K562 (cell line): ENCODE data around the gene APOM. TPM values are rescaled to one million over a fixed set of nuclear protein-coding genes. Genes with fewer than 3 reads are reported as not detected.

Experiments used
- BHLHE40 ChIP-seq: IDR thresholded peaks from 2 replicates; pipeline ENCODE4 v1.6.1; 2011; ENCODE audit warnings: low read length, improper control_type of control experiment
- CHD4 ChIP-seq: fragments of 200-600 bp; sonication (generic); IDR thresholded peaks from 3 replicates; pipeline ENCODE4 v1.6.1; 2012; ENCODE audit warnings: low read depth, mild to moderate bottlenecking, mixed read lengths, low read length, inconsistent platforms; ENCODE audit not compliant: insufficient read depth, insufficient replicate concordance, poor library complexity, severe bottlenecking
- EGR1 ChIP-seq: fragments of 450-650 bp; conservative IDR thresholded peaks from 2 replicates; pipeline ENCODE4 v1.6.1; 2017; ENCODE audit warnings: mild to moderate bottlenecking
- FOXK1 ChIP-seq: sonication (generic); formaldehyde crosslinking; IDR thresholded peaks from 2 replicates; pipeline ENCODE4 v1.8.0; 2022; ENCODE audit warnings: missing genetic modification reagents, mild to moderate bottlenecking, borderline replicate concordance
- FUS ChIP-seq: fragments of 200-400 bp; formaldehyde crosslinking; optimal IDR thresholded peaks from 2 replicates; pipeline ENCODE3; 2017; ENCODE audit warnings: low read depth, low read length
- KLF16 ChIP-seq: IDR thresholded peaks from 2 replicates; pipeline ENCODE4 v1.6.1; 2016; ENCODE audit warnings: antibody characterized with exemption
- MECOM ChIP-seq: fragments of 250-450 bp; sonication (Bioruptor Pico); IDR thresholded peaks from 2 replicates; pipeline ENCODE4 v1.8.0; 2022; ENCODE audit warnings: inconsistent platforms
- MTF1 ChIP-seq: fragments of 250-450 bp; sonication (Bioruptor Pico); IDR thresholded peaks from 2 replicates; pipeline ENCODE4 v1.9.0; 2021; ENCODE audit warnings: moderate library complexity, mild to moderate bottlenecking, inconsistent platforms, borderline replicate concordance
- NCOR1 ChIP-seq: fragments of 450-650 bp; IDR thresholded peaks from 2 replicates; pipeline ENCODE4 v1.6.1; 2016; ENCODE audit warnings: mild to moderate bottlenecking, moderate library complexity
- POLR3A ChIP-seq: IDR thresholded peaks from 2 replicates; pipeline ENCODE4 v1.6.1; 2011; ENCODE audit warnings: borderline replicate concordance, mild to moderate bottlenecking, moderate library complexity; ENCODE audit not compliant: insufficient read length, insufficient read depth; ENCODE audit errors: extremely low read depth
- ZNF124 ChIP-seq: sonication (generic); formaldehyde crosslinking; IDR thresholded peaks from 2 replicates; pipeline ENCODE4 v1.8.1; 2022; ENCODE audit warnings: missing genetic modification reagents
- polyA plus RNA-seq, 8 experiments: library from polyadenylated mRNA; depleted of rRNA in 4 of 8; stranded (reverse) in 5 of 8; unstranded in 3 of 8; fragments of >200 nt; fragmentation: Nextera tagmentation in 2 of 8; fragmentation: Illumina TruSeq in 1 of 8; extraction: Ambion mirVana in 2 of 8; extraction: Trizol in 1 of 8; gene quantifications; 2 replicates each; pipeline versions ENCODE4 v1.2.1 to v1.2.3, GENCODE V29; 2011 to 2014; ENCODE audit warnings: inconsistent platforms in 1 of 8, missing spikeins in 1 of 8
- total RNA-seq, 7 experiments: library from RNA; depleted of rRNA in 6 of 7; stranded (reverse); fragments of >200 nt in 6 of 7; fragmentation: Illumina TruSeq in 2 of 7; extraction: Trizol in 2 of 7; gene quantifications; 2 replicates each; pipeline versions ENCODE4 v1.2.1 to v1.2.3, GENCODE V29; 2011 to 2021; ENCODE audit warnings: low replicate concordance in 1 of 7
- TF ChIP-seq, protein P1 (sequence below): fragments of 450-650 bp; IDR thresholded peaks from 2 replicates; pipeline ENCODE4 v1.7.1; 2018; ENCODE audit warnings: mild to moderate bottlenecking, low read depth; ENCODE audit not compliant: partially characterized antibody

The APOM gene
- total and polyA plus RNA-seq, 9 of the 15 experiments (the other 6 are each of a cell fraction or from before 2014, with no cell fraction given): 5.7 to 24.3 (median 10.4) TPM

- TF ChIP-seq, protein P1, sequence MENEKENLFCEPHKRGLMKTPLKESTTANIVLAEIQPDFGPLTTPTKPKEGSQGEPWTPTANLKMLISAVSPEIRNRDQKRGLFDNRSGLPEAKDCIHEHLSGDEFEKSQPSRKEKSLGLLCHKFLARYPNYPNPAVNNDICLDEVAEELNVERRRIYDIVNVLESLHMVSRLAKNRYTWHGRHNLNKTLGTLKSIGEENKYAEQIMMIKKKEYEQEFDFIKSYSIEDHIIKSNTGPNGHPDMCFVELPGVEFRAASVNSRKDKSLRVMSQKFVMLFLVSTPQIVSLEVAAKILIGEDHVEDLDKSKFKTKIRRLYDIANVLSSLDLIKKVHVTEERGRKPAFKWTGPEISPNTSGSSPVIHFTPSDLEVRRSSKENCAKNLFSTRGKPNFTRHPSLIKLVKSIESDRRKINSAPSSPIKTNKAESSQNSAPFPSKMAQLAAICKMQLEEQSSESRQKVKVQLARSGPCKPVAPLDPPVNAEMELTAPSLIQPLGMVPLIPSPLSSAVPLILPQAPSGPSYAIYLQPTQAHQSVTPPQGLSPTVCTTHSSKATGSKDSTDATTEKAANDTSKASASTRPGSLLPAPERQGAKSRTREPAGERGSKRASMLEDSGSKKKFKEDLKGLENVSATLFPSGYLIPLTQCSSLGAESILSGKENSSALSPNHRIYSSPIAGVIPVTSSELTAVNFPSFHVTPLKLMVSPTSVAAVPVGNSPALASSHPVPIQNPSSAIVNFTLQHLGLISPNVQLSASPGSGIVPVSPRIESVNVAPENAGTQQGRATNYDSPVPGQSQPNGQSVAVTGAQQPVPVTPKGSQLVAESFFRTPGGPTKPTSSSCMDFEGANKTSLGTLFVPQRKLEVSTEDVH: peak; percentile 24
- TF ChIP-seq KLF16: no peak
- no peak for TF ChIP-seq BHLHE40
- TF ChIP-seq EGR1: no peak
- TF ChIP-seq FOXK1: no peak
- no peak for TF ChIP-seq ZNF124 (CRISPR knock-in tag)
- TF ChIP-seq CHD4: no peak
- TF ChIP-seq MTF1: no peak
- no peak for TF ChIP-seq FUS
- TF ChIP-seq MECOM (CRISPR knock-in tag): no peak
- TF ChIP-seq POLR3A: no peak
- no peak for TF ChIP-seq NCOR1
Observed at GRCh38 chr6:31627690-31628287, 27.9 kb upstream of the APOM start (continued).
